CD4-positive, alpha-beta memory T cell (primary cell): ENCODE data around the gene MOXD1. TPM values are rescaled to one million over a fixed set of nuclear protein-coding genes. Genes with fewer than 3 reads are reported as not detected.

Experiments
- polyA plus RNA-seq, 2 donors: library from polyadenylated mRNA; unstranded; fragments of 300-500 nt; fragmentation: Illumina TruSeq; gene quantifications; one replicate each; pipeline ENCODE4 v1.2.3, GENCODE V29; 2021
- total RNA-seq, 2 experiments: library from RNA; stranded (reverse); gene quantifications; one replicate each; pipeline ENCODE4 v1.2.3, GENCODE V29; 2021

MOXD1 gene
- total and polyA plus RNA-seq, 4 experiments from 2014 or later = not detected

Other genes with a start within 250 kb of the MOXD1 start
- 10 to 100 TPM; 22.7 TPM for gene STX7, start 111.6 kb upstream of the MOXD1 start, total RNA-seq
- 10 to 100 TPM in 1 of 2 donors, 1 to 10 TPM in 1; 8.2 to 14.9 TPM for gene STX7, start 111.6 kb upstream of the MOXD1 start, polyA plus RNA-seq
- not detected for gene TAAR9, start 136.8 kb upstream of the MOXD1 start, total RNA-seq
- not detected for gene TAAR9, start 136.8 kb upstream of the MOXD1 start, polyA plus RNA-seq
- gene TAAR8, start 151.2 kb upstream of the MOXD1 start, total RNA-seq = not detected
- gene TAAR8, start 151.2 kb upstream of the MOXD1 start, polyA plus RNA-seq = not detected
- gene TAAR6, start 168.8 kb upstream of the MOXD1 start, total RNA-seq = not detected
- gene TAAR6, start 168.8 kb upstream of the MOXD1 start, polyA plus RNA-seq = not detected
- gene TAAR5, start 188.3 kb upstream of the MOXD1 start, total RNA-seq = not detected
- gene TAAR5, start 188.3 kb upstream of the MOXD1 start, polyA plus RNA-seq = not detected
- gene TAAR2, start 222.8 kb upstream of the MOXD1 start, total RNA-seq = not detected
- not detected for gene TAAR2, start 222.8 kb upstream of the MOXD1 start, polyA plus RNA-seq